H1 (cell line): ENCODE measurements around the gene HIVEP3. TPM values are rescaled to one million over a fixed set of nuclear protein-coding genes. Genes with fewer than 3 reads are reported as not detected.

Experiments used
- CTCF ChIA-PET: fragments of 300-600 bp; sonication (Branson Sonifier 250); formaldehyde crosslinking; loops from one replicate; lab custom pipeline; 2021; ENCODE audit not compliant: partially characterized antibody; lab: Charles Lee
- POLR2A ChIA-PET: fragments of 300-600 bp; sonication (Branson Sonifier 250); formaldehyde crosslinking; loops from one replicate; lab custom pipeline; 2021; ENCODE audit warnings: inconsistent platforms; ENCODE audit not compliant: partially characterized antibody; lab: Charles Lee
- DNase-seq, 2 experiments: peaks; one replicate each; pipeline versions ENCODE4 v3.0.0 to v3.0.0-alpha.2; 2010 to 2022; ENCODE audit warnings: low spot score in 2 of 2, low read depth in 1 of 2, mixed read lengths in 1 of 2
- FAIRE-seq: peaks from 2 replicates; lab custom pipeline; 2011; peaks lifted over from hg19 to GRCh38; lab: Jason Lieb, UNC
- H2AFZ ChIP-seq: 2 replicates; pipeline ENCODE4 v1.8.1; 2012; ENCODE audit warnings: low read length, inconsistent platforms
- H2AK5ac ChIP-seq: 2 replicates; pipeline ENCODE4 v1.6.1; 2013; ENCODE audit warnings: low read depth, low read length
- H2BK120ac ChIP-seq: replicated peaks from 2 replicates; pipeline ENCODE3; 2013; ENCODE audit warnings: low read depth, low read length, inconsistent platforms
- H2BK12ac ChIP-seq: 2 replicates; pipeline ENCODE4 v1.6.1; 2013; ENCODE audit warnings: low read depth, low read length
- H2BK15ac ChIP-seq: 2 replicates; pipeline ENCODE4 v1.6.1; 2013; ENCODE audit warnings: low read length
- H2BK20ac ChIP-seq: 2 replicates; pipeline ENCODE4 v1.6.1; 2013; ENCODE audit warnings: low read length
- H2BK5ac ChIP-seq: 2 replicates; pipeline ENCODE4 v1.6.1; 2013; ENCODE audit warnings: low read depth, low read length
- H3K14ac ChIP-seq: 2 replicates; pipeline ENCODE4 v1.6.1; 2013; ENCODE audit warnings: inconsistent platforms; ENCODE audit not compliant: insufficient read length
- H3K18ac ChIP-seq: 2 replicates; pipeline ENCODE4 v1.6.1; 2013; ENCODE audit warnings: low read length; ENCODE audit errors: extremely low read depth
- H3K23ac ChIP-seq: 2 replicates; pipeline ENCODE4 v1.6.1; 2013; ENCODE audit warnings: inconsistent platforms; ENCODE audit not compliant: insufficient read length
- H3K23me2 ChIP-seq: 2 replicates; pipeline ENCODE4 v1.6.1; 2013; ENCODE audit warnings: low read depth, low read length
- H3K27ac ChIP-seq: 2 replicates; pipeline ENCODE4 v1.6.1; 2011; ENCODE audit warnings: low read depth, low read length, inconsistent platforms
- H3K27me3 ChIP-seq, 4 experiments: replicated peaks in 1 of 4; 1 replicate in 1 of 4; 2 replicates in 3 of 4; pipeline versions ENCODE4 v1.6.1 to v1.8.1; 2011 to 2013; ENCODE audit warnings: low read length in 3 of 4, mild to moderate bottlenecking in 3 of 4, inconsistent platforms in 2 of 4, mixed read lengths in 2 of 4, moderate library complexity in 1 of 4; ENCODE audit not compliant: control insufficient read depth in 3 of 4, insufficient read depth in 3 of 4; ENCODE audit errors: extremely low read depth in 1 of 4
- H3K36me3 ChIP-seq, 4 experiments: 2 replicates each; pipeline versions ENCODE4 v1.6.1 to v1.8.1; 2011 to 2013; ENCODE audit warnings: mild to moderate bottlenecking in 4 of 4, low read length in 3 of 4, moderate library complexity in 2 of 4, control low read depth in 1 of 4, inconsistent platforms in 1 of 4; ENCODE audit not compliant: insufficient read depth in 4 of 4, control insufficient read depth in 2 of 4
- H3K4ac ChIP-seq: replicated peaks from 2 replicates; pipeline ENCODE3; 2013; ENCODE audit warnings: low read length, low read depth, mixed read lengths, inconsistent platforms; ENCODE audit not compliant: insufficient read length
- H3K4me1 ChIP-seq, 4 experiments: replicated peaks in 1 of 4; 1 replicate in 1 of 4; 2 replicates in 3 of 4; pipeline versions ENCODE4 v1.6.1 to v1.8.1; 2011 to 2013; ENCODE audit warnings: low read length in 3 of 4, inconsistent platforms in 2 of 4, mixed read lengths in 1 of 4; ENCODE audit not compliant: insufficient read depth in 4 of 4, control insufficient read depth in 3 of 4
- H3K4me2 ChIP-seq, 2 experiments: 2 replicates each; pipeline versions ENCODE4 v1.6.1 to v1.8.1; 2011 to 2013; ENCODE audit warnings: low read depth in 2 of 2, low read length in 2 of 2, control low read depth in 1 of 2, inconsistent platforms in 1 of 2, mild to moderate bottlenecking in 1 of 2; ENCODE audit not compliant: insufficient read depth in 1 of 2
- H3K4me3 ChIP-seq, 4 experiments: fragments of 200-600, 300-600 bp in 1 of 4; sonication (generic), shearing (Covaris generic), sonication (Bioruptor Twin) in 1 of 4; 2 replicates each; pipeline versions ENCODE4 v1.5.1 to v1.8.1; 2011 to 2016; ENCODE audit warnings: low read length in 4 of 4, low read depth in 3 of 4, control low read depth in 2 of 4, inconsistent platforms in 2 of 4, mild to moderate bottlenecking in 2 of 4, mixed read lengths in 1 of 4, moderate library complexity in 1 of 4; ENCODE audit not compliant: insufficient read depth in 2 of 4; ENCODE audit errors: extremely low read depth in 1 of 4
- H3K56ac ChIP-seq: replicated peaks from 2 replicates; pipeline ENCODE3; 2013; ENCODE audit warnings: low read depth, mild to moderate bottlenecking, mixed read lengths, low read length, inconsistent platforms; ENCODE audit not compliant: insufficient read length
- H3K79me1 ChIP-seq: 2 replicates; pipeline ENCODE4 v1.6.1; 2013; ENCODE audit warnings: low read depth, low read length, control low read depth
- H3K79me2 ChIP-seq, 2 experiments: 2 replicates each; pipeline versions ENCODE4 v1.6.1 to v1.8.1; 2012 to 2013; ENCODE audit warnings: low read length in 2 of 2, mild to moderate bottlenecking in 2 of 2, inconsistent platforms in 1 of 2; ENCODE audit not compliant: insufficient read depth in 2 of 2, control insufficient read depth in 1 of 2
- H3K9ac ChIP-seq, 4 experiments: replicated peaks in 1 of 4; 1 replicate in 1 of 4; 2 replicates in 3 of 4; pipeline versions ENCODE4 v1.6.1 to v1.8.1; 2011 to 2013; ENCODE audit warnings: low read depth in 3 of 4, low read length in 3 of 4, control low read depth in 2 of 4, mild to moderate bottlenecking in 2 of 4, moderate library complexity in 2 of 4, inconsistent platforms in 1 of 4; ENCODE audit errors: extremely low read depth in 1 of 4
- H3K9me3 ChIP-seq, 2 experiments: 2 replicates each; pipeline versions ENCODE4 v1.6.1 to v1.8.1; 2012 to 2013; ENCODE audit warnings: mild to moderate bottlenecking in 2 of 2, moderate library complexity in 2 of 2, control low read depth in 1 of 2, inconsistent platforms in 1 of 2, low read depth in 1 of 2, low read length in 1 of 2, mixed read lengths in 1 of 2; ENCODE audit not compliant: insufficient read depth in 2 of 2
- H4K20me1 ChIP-seq, 2 experiments: replicated peaks in 1 of 2; 2 replicates each; pipeline versions ENCODE3 to v1.8.1; 2011 to 2013; ENCODE audit warnings: inconsistent platforms in 2 of 2, low read length in 2 of 2, mild to moderate bottlenecking in 1 of 2; ENCODE audit not compliant: insufficient read depth in 2 of 2, control insufficient read depth in 1 of 2
- H4K5ac ChIP-seq: 2 replicates; pipeline ENCODE4 v1.6.1; 2013; ENCODE audit warnings: low read length, low read depth, mixed read lengths, inconsistent platforms; ENCODE audit not compliant: insufficient read length
- H4K8ac ChIP-seq: 2 replicates; pipeline ENCODE4 v1.8.0; 2013; ENCODE audit warnings: mild to moderate bottlenecking, moderate library complexity, low read length, inconsistent platforms; ENCODE audit not compliant: insufficient read depth; ENCODE audit errors: extremely low read depth
- H4K91ac ChIP-seq: replicated peaks from 2 replicates; pipeline ENCODE3; 2013; ENCODE audit warnings: low read length, mixed read lengths, inconsistent platforms; ENCODE audit not compliant: insufficient read length
- CREB1 ChIP-seq: IDR thresholded peaks from 2 replicates; pipeline ENCODE4 v1.6.1; 2012; ENCODE audit warnings: inconsistent platforms
- SP1 ChIP-seq: IDR thresholded peaks from 2 replicates; pipeline ENCODE4 v1.6.1; 2011; ENCODE audit warnings: low read depth, low read length
- TAF7 ChIP-seq: optimal IDR thresholded peaks from 2 replicates; pipeline ENCODE3; 2011; ENCODE audit warnings: low read depth, mild to moderate bottlenecking, inconsistent platforms, low read length, moderate library complexity, borderline replicate concordance
- WGBS, 2 experiments: shearing (Covaris generic) in 1 of 2; methylation state at CpG; one replicate each; pipeline versions ENCODE4 v1.1.6 to v1.1.7; 2013 to 2015; ENCODE audit warnings: low lambda C conversion rate in 2 of 2, mixed read lengths in 2 of 2, inconsistent platforms in 1 of 2, low coverage in 1 of 2, missing lambda C conversion rate in 1 of 2; ENCODE audit not compliant: insufficient replicate concordance in 2 of 2, insufficient coverage in 1 of 2, insufficient read length in 1 of 2; ENCODE audit errors: extremely low coverage in 1 of 2, missing lambda C conversion rate in 1 of 2; 5-methylcytosine and 5-hydroxymethylcytosine counted together
- polyA plus RNA-seq, 7 experiments: library from polyadenylated mRNA; depleted of rRNA in 3 of 7; stranded (reverse) in 5 of 7; unstranded in 2 of 7; fragments of >200 nt in 5 of 7; fragments of 200-250 nt in 2 of 7; gene quantifications; 1 replicate in 5 of 7; 2 replicates in 1 of 7; 4 replicates in 1 of 7; pipeline versions ENCODE4 v1.2.1 to v1.2.3, GENCODE V29; 2011 to 2013; ENCODE audit warnings: missing spikeins in 2 of 7, mixed read lengths in 2 of 7
- total RNA-seq: library from RNA; stranded (reverse); fragmentation: NEBNext Ultra II Directional; extraction: Animal tissue kit (Norgen Biotek cat#: 25700); gene quantifications from 2 replicates; pipeline ENCODE4 v1.2.1, GENCODE V29; 2021

HIVEP3 gene
- total and polyA plus RNA-seq, 2 of the 8 experiments (the other 6 are each of a cell fraction or from before 2014, with no cell fraction given) = 0.24 to 0.69 TPM

GRCh38 chr1:41741244-41741643, 177.5 kb downstream of the HIVEP3 start:
- Histone ChIP-seq H3K4ac (no peak overlapping the region), H4K5ac (no peak overlapping the region), H3K4me3 (no peak overlapping the region), H3K4me2 (no peak overlapping the region), H4K8ac (no peak overlapping the region; the same call in 1 of the 2 replicates), H3K27ac (no peak overlapping the region), H2BK120ac (no peak overlapping the region), H3K56ac (no peak overlapping the region), H2BK20ac (no peak overlapping the region), H2BK12ac (no peak overlapping the region), H3K23me2 (no peaks in the 10 kb centered on the region; the same call in 1 of the 2 replicates), H3K27me3 (no peaks in the 10 kb centered on the region; a peak in 1 of 7 replicates), H2AFZ (no peak overlapping the region), H2AK5ac (no peak overlapping the region), H2BK15ac (no peak overlapping the region), H3K4me1 (no peaks in the 10 kb centered on the region), H4K91ac (no peak overlapping the region), H3K36me3 (no peaks in the 10 kb centered on the region), H3K9ac (no peak overlapping the region), H3K18ac (no peak overlapping the region), H3K14ac (no peak overlapping the region), H3K23ac (no peak overlapping the region), H4K20me1 (no peaks in the 10 kb centered on the region), H2BK5ac (no peak overlapping the region), H3K9me3 (no peaks in the 10 kb centered on the region), H3K79me1 (no peaks in the 10 kb centered on the region), H3K79me2 (no peaks in the 10 kb centered on the region)
- WGBS, 2 experiments = 94% methylated on average over 3 of the region's 7 CpGs; no CpG with 5 or more reads in 1 of the 2 experiments
- POLR2A ChIA-PET = interaction anchor here (0.7 kb wide), 1 partner anchor 28 kb away, joined by 3 read pairs; no protein-coding TSS in a partner anchor
- no peak for FAIRE-seq
- DNase-seq = no peak
- CTCF ChIA-PET = interaction anchor here (1.3 kb wide), 1 partner anchor 228 kb away, joined by 4 read pairs; no protein-coding TSS in a partner anchor
- TF ChIP-seq CREB1 = no peak
- no peak for TF ChIP-seq SP1
- no peak for TF ChIP-seq TAF7
